ENCODE results near the gene MYH7B.

The MYH7B gene

GRCh38 chr20:34977365-34978091, 21.9 kb downstream of the MYH7B start:
- no peak for DNase-seq (ENCODE audit: low spot score)

- no peak for DNase-seq (ENCODE audit: low spot score)
Observed at GRCh38 chr20:34978092-34978744, 22.6 kb downstream of the MYH7B start.

GRCh38 chr20:34979366-34980153, 23.9 kb downstream of the MYH7B start:
- no peak for DNase-seq (ENCODE audit: low spot score)

- DNase-seq (ENCODE audit: low spot score) = peak; percentile 27
Observed at GRCh38 chr20:34980543-34981233, 25.0 kb downstream of the MYH7B start.

- no peak for DNase-seq (ENCODE audit: low spot score)
Observed at GRCh38 chr20:34982270-34983088, 26.8 kb downstream of the MYH7B start.

- no peak for DNase-seq (ENCODE audit: low spot score)
Observed at GRCh38 chr20:34983089-34983820, 27.6 kb downstream of the MYH7B start.

- DNase-seq (ENCODE audit: low spot score) = no peak
Observed at GRCh38 chr20:34983995-34984735, 28.5 kb downstream of the MYH7B start.

- DNase-seq (ENCODE audit: low spot score) = no peak
Observed at GRCh38 chr20:34984756-34985261, 29.1 kb downstream of the MYH7B start.

GRCh38 chr20:34985461-34986310, 30.0 kb downstream of the MYH7B start:
- DNase-seq (ENCODE audit: low spot score) = no peak

- no peak for DNase-seq (ENCODE audit: low spot score)
Observed at GRCh38 chr20:34986311-34987287, 30.9 kb downstream of the MYH7B start.

GRCh38 chr20:34987288-34988190, 31.9 kb downstream of the MYH7B start:
- DNase-seq (ENCODE audit: low spot score) = no peak

- no peak for DNase-seq (ENCODE audit: low spot score)
Observed at GRCh38 chr20:34988191-34988540, 32.5 kb downstream of the MYH7B start.

GRCh38 chr20:34989118-34989517, 33.5 kb downstream of the MYH7B start:
- DNase-seq (ENCODE audit: low spot score) = no peak

GRCh38 chr20:34989670-34990069, 34.0 kb downstream of the MYH7B start:
- no peak for DNase-seq (ENCODE audit: low spot score)

- no peak for DNase-seq (ENCODE audit: low spot score)
Observed at GRCh38 chr20:34990231-34990630, 34.6 kb downstream of the MYH7B start.

GRCh38 chr20:34990661-34991214, 35.1 kb downstream of the MYH7B start:
- DNase-seq (ENCODE audit: low spot score) = no peak
